ENCODE results near the gene GPER1. TPM values are rescaled to one million over a fixed set of nuclear protein-coding genes. Genes with fewer than 3 reads are reported as not detected.

The GPER1 gene
- total and polyA plus RNA-seq, 2 experiments from 2014 or later = 3.4 to 5.2 TPM

GRCh38 chr7:1085266-1085665 is 2.6 kb upstream of the GPER1 start:
- TF ChIP-seq CTCF (IDR thresholded peaks at IDR 0.05; ENCODE audit: low read depth, low read length) = no peak

GRCh38 chr7:1085910-1086421 is 1.9 kb upstream of the GPER1 start:
- Histone ChIP-seq H3K9me3 (ENCODE audit: low read depth) (no peaks in the 10 kb centered on the region), H3K4me3 (no peak overlapping the region), H3K27me3 (no peaks in the 10 kb centered on the region), H3K27ac (no peak overlapping the region), H3K4me1 (ENCODE audit: low read depth) (peaks cover 8% of the 10 kb centered on the region), H3K36me3 (no peaks in the 10 kb centered on the region)
- no peak for DNase-seq (ENCODE audit: low read depth in 1 of 2, low spot score in 1 of 2)
- no peak for TF ChIP-seq CTCF (IDR thresholded peaks at IDR 0.05; ENCODE audit: low read depth, low read length)

More at GRCh38 chr7:1085266-1085665, 2.6 kb upstream of the GPER1 start:
- H3K4me1 ChIP-seq (ENCODE audit: low read depth) = peaks cover 9% of the 10 kb centered on the region
- no peaks in the 10 kb centered on the region for H3K27me3 ChIP-seq
- no peaks in the 10 kb centered on the region for H3K9me3 ChIP-seq (ENCODE audit: low read depth)
- no peak overlapping the region for H3K4me3 ChIP-seq
- H3K36me3 ChIP-seq = no peaks in the 10 kb centered on the region
- no peak for DNase-seq (ENCODE audit: low read depth in 1 of 2, low spot score in 1 of 2)
- no peak overlapping the region for H3K27ac ChIP-seq

- H3K27ac ChIP-seq = no peak overlapping the region
- H3K9me3 ChIP-seq (ENCODE audit: low read depth) = no peaks in the 10 kb centered on the region
- no peaks in the 10 kb centered on the region for H3K27me3 ChIP-seq
- peak overlapping the region; percentile 7 for H3K4me3 ChIP-seq
- peak; percentile 70 to 71 for DNase-seq (ENCODE audit: low read depth in 1 of 2, low spot score in 1 of 2)
- peaks cover 8% of the 10 kb centered on the region for H3K4me1 ChIP-seq (ENCODE audit: low read depth)
- peak; percentile 83 for TF ChIP-seq CTCF (IDR thresholded peaks at IDR 0.05; ENCODE audit: low read depth, low read length)
- H3K36me3 ChIP-seq = no peaks in the 10 kb centered on the region
Observed at GRCh38 chr7:1086588-1087464, 1.1 kb upstream of the GPER1 start.

GRCh38 chr7:1087465-1087814 is 473 bp upstream of the GPER1 start:
- TF ChIP-seq CTCF (IDR thresholded peaks at IDR 0.05; ENCODE audit: low read depth, low read length) = no peak
- Histone ChIP-seq H3K4me3 (peak overlapping the region; percentile 7), H3K9me3 (ENCODE audit: low read depth) (no peaks in the 10 kb centered on the region), H3K4me1 (ENCODE audit: low read depth) (peaks cover 8% of the 10 kb centered on the region), H3K27me3 (no peaks in the 10 kb centered on the region), H3K36me3 (no peaks in the 10 kb centered on the region), H3K27ac (no peak overlapping the region)
- peak in 1 of 2 donors; percentile 12 for DNase-seq (ENCODE audit: low read depth in 1 of 2, low spot score in 1 of 2)

GRCh38 chr7:1090236-1090635 is 2.3 kb downstream of the GPER1 start:
- Histone ChIP-seq H3K36me3 (no peaks in the 10 kb centered on the region), H3K9me3 (ENCODE audit: low read depth) (no peaks in the 10 kb centered on the region), H3K27me3 (no peaks in the 10 kb centered on the region), H3K27ac (no peak overlapping the region), H3K4me3 (no peak overlapping the region), H3K4me1 (ENCODE audit: low read depth) (peaks cover 8% of the 10 kb centered on the region)
- no peak for DNase-seq (ENCODE audit: low read depth in 1 of 2, low spot score in 1 of 2)
- TF ChIP-seq CTCF (IDR thresholded peaks at IDR 0.05; ENCODE audit: low read depth, low read length) = no peak

Data from cardiac muscle cell (in vitro differentiated cells and primary cell).